Neural progenitor cell (in vitro differentiated cells): ENCODE data around the gene SLC27A1. TPM values are rescaled to one million over a fixed set of nuclear protein-coding genes. Genes with fewer than 3 reads are reported as not detected.
A peak's percentile ranks its signal among the peaks of the same experiment; 100 is the strongest.

ENCODE experiments used
- DNase-seq: peaks from one replicate; pipeline ENCODE4 v3.0.0-alpha.2; 2016; ENCODE audit warnings: low spot score
- H2AFZ ChIP-seq: fragments of 200-600 bp; sonication (generic); replicated peaks from 2 replicates; pipeline ENCODE4 v1.6.1; 2016; ENCODE audit warnings: antibody characterized with exemption
- H3F3A ChIP-seq: fragments of 200-600 bp; sonication (generic); 2 replicates; pipeline ENCODE4 v1.6.1; 2016; ENCODE audit warnings: antibody characterized with exemption, low read depth
- H3K27ac ChIP-seq: fragments of 200-600 bp; sonication (generic); 2 replicates; pipeline ENCODE4 v1.5.1; 2016; ENCODE audit warnings: mild to moderate bottlenecking
- H3K27me3 ChIP-seq: fragments of 200-600 bp; sonication (generic); 2 replicates; pipeline ENCODE4 v1.6.1; 2016; ENCODE audit warnings: mild to moderate bottlenecking, moderate library complexity
- H3K36me3 ChIP-seq: fragments of 200-600 bp; sonication (generic); 2 replicates; pipeline ENCODE4 v1.5.1; 2016
- H3K4me1 ChIP-seq: fragments of 200-600 bp; sonication (generic); 2 replicates; pipeline ENCODE4 v1.6.1; 2016; ENCODE audit warnings: mixed run types
- H3K4me2 ChIP-seq: fragments of 200-600 bp; sonication (generic); 2 replicates; pipeline ENCODE4 v1.6.1; 2016
- H3K4me3 ChIP-seq: fragments of 200-600 bp; sonication (generic); 2 replicates; pipeline ENCODE4 v1.5.1; 2016
- H3K79me2 ChIP-seq: fragments of 200-600 bp; sonication (generic); 2 replicates; pipeline ENCODE4 v1.6.1; 2016; ENCODE audit warnings: low read depth
- H3K9ac ChIP-seq: fragments of 200-600 bp; sonication (generic); 2 replicates; pipeline ENCODE4 v1.6.1; 2016
- H3K9me3 ChIP-seq: fragments of 200-600 bp; sonication (generic); 2 replicates; pipeline ENCODE4 v1.5.1; 2016; ENCODE audit warnings: low read depth
- H4K20me1 ChIP-seq: fragments of 200-600 bp; sonication (generic); 2 replicates; pipeline ENCODE4 v1.6.1; 2016; ENCODE audit warnings: low read depth
- H3K27ac Mint-ChIP-seq: 3 replicates; pipeline ENCODE4 v1.8.0; 2021; ENCODE audit warnings: mixed read lengths
- H3K27me3 Mint-ChIP-seq: 2 replicates; pipeline ENCODE4 v1.8.0; 2022; ENCODE audit warnings: low read depth, mild to moderate bottlenecking, inconsistent platforms, moderate library complexity, mixed read lengths; ENCODE audit not compliant: insufficient read depth
- H3K36me3 Mint-ChIP-seq: 3 replicates; pipeline ENCODE4 v1.8.0; 2021; ENCODE audit warnings: mixed read lengths
- H3K4me1 Mint-ChIP-seq: 3 replicates; pipeline ENCODE4 v1.8.0; 2021; ENCODE audit warnings: mixed read lengths
- H3K4me3 Mint-ChIP-seq: 3 replicates; pipeline ENCODE4 v1.8.0; 2021; ENCODE audit warnings: mild to moderate bottlenecking, moderate library complexity, mixed read lengths
- H3K9me3 Mint-ChIP-seq: 3 replicates; pipeline ENCODE4 v1.8.0; 2020; ENCODE audit warnings: mixed read lengths
- CTCF ChIP-seq: fragments of 200-600 bp; sonication (generic); IDR thresholded peaks from 2 replicates; pipeline ENCODE4 v1.5.1; 2017; ENCODE audit warnings: antibody characterized with exemption, mild to moderate bottlenecking
- EZH2 ChIP-seq: fragments of 200-600 bp; sonication (generic); IDR thresholded peaks from 2 replicates; pipeline ENCODE4 v1.6.1; 2017; ENCODE audit warnings: antibody characterized with exemption, mild to moderate bottlenecking, moderate library complexity
- EZH2phosphoT487 ChIP-seq: fragments of 200-600 bp; sonication (generic); IDR thresholded peaks from 2 replicates; pipeline ENCODE4 v1.6.1; 2017; ENCODE audit warnings: antibody characterized with exemption
- total RNA-seq: library from RNA; depleted of rRNA; stranded (reverse); fragments of >200 nt; gene quantifications from 2 replicates; pipeline ENCODE4 v1.2.3, GENCODE V29; 2015; ENCODE audit warnings: low replicate concordance

The SLC27A1 gene
- total RNA-seq, 1 donor from 2014 or later: 13.9 TPM

- peaks cover under 1% of the 10 kb centered on the region for H3K9me3 Mint-ChIP-seq
- Histone ChIP-seq H3K4me1 (no peaks in the 10 kb centered on the region), H2AFZ (no peak overlapping the region), H3K36me3 (no peaks in the 10 kb centered on the region), H3K4me2 (no peak overlapping the region), H3K9me3 (no peaks in the 10 kb centered on the region), H4K20me1 (no peaks in the 10 kb centered on the region), H3K27me3 (peaks cover 2% of the 10 kb centered on the region), H3K4me3 (no peak overlapping the region), H3K27ac (no peak overlapping the region), H3F3A (peaks cover 20% of the 10 kb centered on the region), H3K9ac (no peak overlapping the region), H3K79me2 (no peaks in the 10 kb centered on the region)
- DNase-seq: no peak
- H3K27me3 Mint-ChIP-seq: peaks cover 19% of the 10 kb centered on the region
- no peak for TF ChIP-seq CTCF
- TF ChIP-seq EZH2: no peak
- no peak for TF ChIP-seq EZH2phosphoT487
- H3K36me3 Mint-ChIP-seq: no peaks in the 10 kb centered on the region
- H3K4me3 Mint-ChIP-seq: no peak overlapping the region
- peak overlapping the region; percentile 74 for H3K27ac Mint-ChIP-seq
- peaks cover 19% of the 10 kb centered on the region for H3K4me1 Mint-ChIP-seq
These were observed 73.7 kb downstream of the SLC27A1 start for GRCh38 chr19:17543986-17544385.

- no peak overlapping the region for H3K4me3 Mint-ChIP-seq
- no peak overlapping the region for H3K9ac ChIP-seq
- peak overlapping the region; percentile 74 for H3K27ac Mint-ChIP-seq
- no peak overlapping the region for H3K4me2 ChIP-seq
- H3F3A ChIP-seq: peaks cover 16% of the 10 kb centered on the region
- H3K27me3 Mint-ChIP-seq: peaks cover 19% of the 10 kb centered on the region
- TF ChIP-seq EZH2 (no peak), CTCF (no peak), EZH2phosphoT487 (no peak)
- no peak overlapping the region for H3K4me3 ChIP-seq
- H3K36me3 ChIP-seq: no peaks in the 10 kb centered on the region
- DNase-seq: no peak
- no peaks in the 10 kb centered on the region for H3K79me2 ChIP-seq
- no peaks in the 10 kb centered on the region for H3K36me3 Mint-ChIP-seq
- H3K4me1 ChIP-seq: no peaks in the 10 kb centered on the region
- H2AFZ ChIP-seq: no peak overlapping the region
- no peak overlapping the region for H3K27ac ChIP-seq
- H3K27me3 ChIP-seq: no peaks in the 10 kb centered on the region
- H3K9me3 ChIP-seq: no peaks in the 10 kb centered on the region
- H3K9me3 Mint-ChIP-seq: peaks cover 3% of the 10 kb centered on the region
- peaks cover 19% of the 10 kb centered on the region for H3K4me1 Mint-ChIP-seq
- no peaks in the 10 kb centered on the region for H4K20me1 ChIP-seq
These were observed 74.1 kb downstream of the SLC27A1 start for GRCh38 chr19:17544418-17544817.

- Histone ChIP-seq H3F3A (peaks cover 4% of the 10 kb centered on the region), H3K4me3 (no peak overlapping the region), H2AFZ (no peak overlapping the region), H3K36me3 (no peaks in the 10 kb centered on the region), H4K20me1 (no peaks in the 10 kb centered on the region), H3K4me1 (no peaks in the 10 kb centered on the region), H3K9ac (no peak overlapping the region), H3K4me2 (no peak overlapping the region), H3K79me2 (no peaks in the 10 kb centered on the region), H3K27me3 (no peaks in the 10 kb centered on the region), H3K27ac (no peak overlapping the region), H3K9me3 (no peaks in the 10 kb centered on the region)
- H3K36me3 Mint-ChIP-seq: no peaks in the 10 kb centered on the region
- H3K4me3 Mint-ChIP-seq: no peak overlapping the region
- peak overlapping the region; percentile 68 for H3K27ac Mint-ChIP-seq
- TF ChIP-seq CTCF (no peak), EZH2 (no peak), EZH2phosphoT487 (no peak)
- peaks cover 15% of the 10 kb centered on the region for H3K4me1 Mint-ChIP-seq
- peaks cover 5% of the 10 kb centered on the region for H3K27me3 Mint-ChIP-seq
- H3K9me3 Mint-ChIP-seq: peaks cover 3% of the 10 kb centered on the region
- DNase-seq: no peak
These were observed 77.8 kb downstream of the SLC27A1 start for GRCh38 chr19:17548145-17548544.
